BJ (cell line): ENCODE results near the gene SLIT3. TPM values are rescaled to one million over a fixed set of nuclear protein-coding genes. Genes with fewer than 3 reads are reported as not detected.

ENCODE experiments used
- CTCF ChIA-PET: fragments of 350-600 bp; formaldehyde crosslinking; extraction: SDS; loops from one replicate; lab custom pipeline; 2021; ENCODE audit warnings: antibody characterized with exemption, inconsistent platforms; lab: Yijun Ruan, JAX
- POLR2A ChIA-PET: fragments of 300-600 bp; sonication (Branson Sonifier 250); formaldehyde crosslinking; extraction: SDS; loops from one replicate; lab custom pipeline; 2021; ENCODE audit warnings: antibody characterized with exemption; lab: Charles Lee
- DNase-seq: peaks from one replicate; pipeline ENCODE4 v3.0.0-alpha.2; 2011; ENCODE audit warnings: low read depth
- H3K27me3 ChIP-seq: 2 replicates; pipeline ENCODE4 v1.6.0; 2011; ENCODE audit warnings: low read length; ENCODE audit not compliant: control insufficient read depth, insufficient read depth
- H3K36me3 ChIP-seq: 2 replicates; pipeline ENCODE4 v1.5.1; 2011; ENCODE audit warnings: low read length; ENCODE audit not compliant: control insufficient read depth, insufficient read depth
- H3K4me3 ChIP-seq: 2 replicates; pipeline ENCODE4 v1.5.1; 2011; ENCODE audit warnings: low read depth, mild to moderate bottlenecking, control low read depth, low read length
- CTCF ChIP-seq: IDR thresholded peaks from 2 replicates; pipeline ENCODE4 v1.5.1; 2011; ENCODE audit warnings: low read depth, mild to moderate bottlenecking, control low read depth, inconsistent platforms, low read length, moderate library complexity; ENCODE audit not compliant: insufficient read depth
- polyA plus RNA-seq: library from polyadenylated mRNA; depleted of rRNA; stranded (reverse); fragments of >200 nt; gene quantifications from 2 replicates; pipeline ENCODE4 v1.2.3, GENCODE V29; 2011

Gene SLIT3
- polyA plus RNA-seq, 1 experiment: 26.8 TPM

- ChIA-PET CTCF (interaction anchor here (0.6 to 1.2 kb wide), 3 partner anchors 12 to 562 kb away, joined by 3 to 4 read pairs (median 3); no protein-coding TSS in a partner anchor), POLR2A (interaction anchor here (0.6 kb wide), 2 partner anchors 99 to 189 kb away, joined by 4 to 8 read pairs; no protein-coding TSS in a partner anchor)
- H3K27me3 ChIP-seq: no peaks in the 10 kb centered on the region
- no peak for TF ChIP-seq CTCF
- H3K4me3 ChIP-seq: no peak overlapping the region
- no peaks in the 10 kb centered on the region for H3K36me3 ChIP-seq
- DNase-seq: no peak
Observed at GRCh38 chr5:169286572-169287300, 14.2 kb downstream of the SLIT3 start.

- Histone ChIP-seq H3K4me3 (no peak overlapping the region), H3K27me3 (no peaks in the 10 kb centered on the region), H3K36me3 (no peaks in the 10 kb centered on the region)
- TF ChIP-seq CTCF: no peak
- POLR2A ChIA-PET: no interaction called here
- DNase-seq: no peak
- CTCF ChIA-PET: interaction anchor here (0.6 kb wide), 1 partner anchor 1582 kb away, joined by 3 read pairs; no protein-coding TSS in a partner anchor
Observed at GRCh38 chr5:169283887-169284286, 17.1 kb downstream of the SLIT3 start.

GRCh38 chr5:169281625-169282024 lies 19.3 kb downstream of the SLIT3 start:
- CTCF ChIA-PET: interaction anchor here (0.5 to 2.1 kb wide), 3 partner anchors 11 to 27 kb away, joined by 3 to 6 read pairs (median 4); no protein-coding TSS in a partner anchor

GRCh38 chr5:169280696-169281095 lies 20.2 kb downstream of the SLIT3 start:
- DNase-seq: no peak
- CTCF ChIA-PET: interaction anchor here (1.3 to 2.6 kb wide), 4 partner anchors 11 to 294 kb away, joined by 3 to 7 read pairs (median 4); no protein-coding TSS in a partner anchor
- POLR2A ChIA-PET: no interaction called here
- H3K36me3 ChIP-seq: no peaks in the 10 kb centered on the region
- H3K4me3 ChIP-seq: no peak overlapping the region
- no peak for TF ChIP-seq CTCF
- no peaks in the 10 kb centered on the region for H3K27me3 ChIP-seq

More at GRCh38 chr5:169281625-169282024, 19.3 kb downstream of the SLIT3 start:
- POLR2A ChIA-PET: no interaction called here
- H3K27me3 ChIP-seq: no peaks in the 10 kb centered on the region
- no peak for TF ChIP-seq CTCF
- no peak overlapping the region for H3K4me3 ChIP-seq
- no peaks in the 10 kb centered on the region for H3K36me3 ChIP-seq
- DNase-seq: no peak

- CTCF ChIA-PET: interaction anchor here (1.2 to 2.6 kb wide), 5 partner anchors 9 to 293 kb away, joined by 3 to 7 read pairs (median 4); no protein-coding TSS in a partner anchor
- Histone ChIP-seq H3K4me3 (no peak overlapping the region), H3K27me3 (no peaks in the 10 kb centered on the region), H3K36me3 (no peaks in the 10 kb centered on the region)
- POLR2A ChIA-PET: no interaction called here
- DNase-seq: no peak
- TF ChIP-seq CTCF: no peak
Observed at GRCh38 chr5:169280286-169280685, 20.7 kb downstream of the SLIT3 start.
